ENCODE data around the gene FLVCR2. TPM values are rescaled to one million over a fixed set of nuclear protein-coding genes. Genes with fewer than 3 reads are reported as not detected.

Gene FLVCR2
- polyA plus RNA-seq, 1 of the 3 experiments (the other 2 are of a cell fraction), result 0.05 TPM

- no peak for DNase-seq
Measured at GRCh38 chr14:75578786-75579337, 442 bp downstream of the FLVCR2 start.

GRCh38 chr14:75579338-75579864, 981 bp downstream of the FLVCR2 start:
- no peak overlapping the region for H3K27ac ChIP-seq (ENCODE audit: low read depth in 2 of 2, low read length in 1 of 2)
- H3K27me3 ChIP-seq (ENCODE audit: insufficient read depth), result peaks cover 22% of the 10 kb centered on the region
- H3K4me3 ChIP-seq (ENCODE audit: low read depth in 2 of 2, low read length in 1 of 2), result no peak overlapping the region
- H2AFZ ChIP-seq (ENCODE audit: low read depth), result no peak overlapping the region
- no peaks in the 10 kb centered on the region for H3K36me3 ChIP-seq (replicated peaks in 1 of 2; ENCODE audit: control insufficient read depth in 1 of 2, insufficient read depth in 2 of 2, low read length in 1 of 2)
- TF ChIP-seq TAF1 (IDR thresholded peaks at IDR 0.05; ENCODE audit: borderline replicate concordance, low read depth, low read length), result no peak
- no peak for TF ChIP-seq NFIC (IDR thresholded peaks at IDR 0.05; ENCODE audit: borderline replicate concordance)
- no peak for TF ChIP-seq MEF2A (IDR thresholded peaks at IDR 0.05; ENCODE audit: borderline replicate concordance, low read depth)
- H4K20me1 ChIP-seq (ENCODE audit: insufficient read depth), result no peaks in the 10 kb centered on the region
- peaks cover 0 to 11% of the 10 kb centered on the region in 2 experiments; a peak in 1 of 4 replicates for H3K4me1 ChIP-seq (ENCODE audit: control insufficient read depth in 1 of 2, insufficient read depth in 2 of 2, low read depth in 1 of 2, low read length in 1 of 2)
- H3F3A ChIP-seq (replicated peaks; ENCODE audit: insufficient read depth), result peaks cover 5% of the 10 kb centered on the region
- no peaks in the 10 kb centered on the region for H3K79me2 ChIP-seq (ENCODE audit: insufficient read depth)
- H3K9me3 ChIP-seq, result no peaks in the 10 kb centered on the region
- no peaks in the 10 kb centered on the region for H3K9me2 ChIP-seq
- 87% methylated on average over 10 of the region's 13 CpGs for WGBS (ENCODE audit: low lambda C conversion rate)
- ChIA-PET CTCF (interaction anchor here (1.0 to 15.0 kb wide), 11 partner anchors 17 to 403 kb away, joined by 3 to 439 read pairs (median 13); no protein-coding TSS in a partner anchor), POLR2A (no interaction called here)
- H3K9ac ChIP-seq, result no peak overlapping the region
- no peak for DNase-seq
- no peak overlapping the region for H3K4me2 ChIP-seq

More at GRCh38 chr14:75578786-75579337, 442 bp downstream of the FLVCR2 start:
- no peak overlapping the region for H3K27ac ChIP-seq (ENCODE audit: low read depth in 2 of 2, low read length in 1 of 2)
- H3K27me3 ChIP-seq (ENCODE audit: insufficient read depth), result peaks cover 27% of the 10 kb centered on the region
- H3K36me3 ChIP-seq (replicated peaks in 1 of 2; ENCODE audit: control insufficient read depth in 1 of 2, insufficient read depth in 2 of 2, low read length in 1 of 2), result no peaks in the 10 kb centered on the region
- WGBS (ENCODE audit: low lambda C conversion rate), result 46% methylated on average over 14 of the region's 21 CpGs
- no peaks in the 10 kb centered on the region for H3K9me3 ChIP-seq
- ChIA-PET CTCF (interaction anchor here (1.0 to 15.0 kb wide), 20 partner anchors 10 to 808 kb away, joined by 3 to 439 read pairs (median 12); partner anchors contain the start of genes ERG28 and TTLL5), POLR2A (no interaction called here)
- peak overlapping the region; percentile 99; the same call in 1 of the 2 replicates for H2AFZ ChIP-seq (ENCODE audit: low read depth)
- H3K79me2 ChIP-seq (ENCODE audit: insufficient read depth), result no peaks in the 10 kb centered on the region
- TF ChIP-seq RAD21 (IDR thresholded peaks at IDR 0.05; ENCODE audit: low read length) (peak; percentile 14; the same call in 1 of the 2 replicates), CTCF (IDR thresholded peaks at IDR 0.05) (peak; percentile 21; the same call in 1 of the 2 replicates), NRF1 (IDR thresholded peaks at IDR 0.05; ENCODE audit: low read depth, low read length) (no peak)
- H4K20me1 ChIP-seq (ENCODE audit: insufficient read depth), result no peaks in the 10 kb centered on the region
- H3K4me3 ChIP-seq (ENCODE audit: low read depth in 2 of 2, low read length in 1 of 2), result peak overlapping the region; percentile 57 to 82
- H3F3A ChIP-seq (replicated peaks; ENCODE audit: insufficient read depth), result peaks cover 5% of the 10 kb centered on the region
- peaks cover 0 to 11% of the 10 kb centered on the region in 2 experiments; a peak in 1 of 4 replicates for H3K4me1 ChIP-seq (ENCODE audit: control insufficient read depth in 1 of 2, insufficient read depth in 2 of 2, low read depth in 1 of 2, low read length in 1 of 2)
- H3K9me2 ChIP-seq, result no peaks in the 10 kb centered on the region
- peak overlapping the region; percentile 100 for H3K4me2 ChIP-seq
- H3K9ac ChIP-seq, result no peak overlapping the region

- 100% methylated on average over 3 of the region's 3 CpGs for WGBS (ENCODE audit: low lambda C conversion rate)
- Histone ChIP-seq H3K9me3 (no peaks in the 10 kb centered on the region), H3K36me3 (replicated peaks in 1 of 2; ENCODE audit: control insufficient read depth in 1 of 2, insufficient read depth in 2 of 2, low read length in 1 of 2) (no peaks in the 10 kb centered on the region), H4K20me1 (ENCODE audit: insufficient read depth) (no peaks in the 10 kb centered on the region), H3K4me2 (no peak overlapping the region), H3K27ac (ENCODE audit: low read depth in 2 of 2, low read length in 1 of 2) (no peak overlapping the region), H3K4me1 (ENCODE audit: control insufficient read depth in 1 of 2, insufficient read depth in 2 of 2, low read depth in 1 of 2, low read length in 1 of 2) (peaks cover 0 to 11% of the 10 kb centered on the region in 2 experiments; a peak in 1 of 4 replicates), H3K79me2 (ENCODE audit: insufficient read depth) (no peaks in the 10 kb centered on the region), H3F3A (replicated peaks; ENCODE audit: insufficient read depth) (peaks cover 5% of the 10 kb centered on the region), H3K9me2 (no peaks in the 10 kb centered on the region), H3K4me3 (ENCODE audit: low read depth in 2 of 2, low read length in 1 of 2) (no peak overlapping the region), H3K27me3 (ENCODE audit: insufficient read depth) (peaks cover 17% of the 10 kb centered on the region), H2AFZ (ENCODE audit: low read depth) (no peak overlapping the region), H3K9ac (no peak overlapping the region)
- no peak for TF ChIP-seq FOXJ3 (CRISPR knock-in tag; IDR thresholded peaks at IDR 0.05)
- no peak for TF ChIP-seq MAX (IDR thresholded peaks at IDR 0.05; ENCODE audit: low read depth)
- TF ChIP-seq RXRA (IDR thresholded peaks at IDR 0.05; ENCODE audit: borderline replicate concordance, low read depth), result no peak
- TF ChIP-seq SIN3A (IDR thresholded peaks at IDR 0.05; ENCODE audit: borderline replicate concordance, low read depth, low read length), result no peak
- no peak for TF ChIP-seq NFIC (IDR thresholded peaks at IDR 0.05; ENCODE audit: borderline replicate concordance)
- TF ChIP-seq YY1 (IDR thresholded peaks at IDR 0.05; ENCODE audit: low read depth), result no peak
- no peak for TF ChIP-seq ELF1 (IDR thresholded peaks at IDR 0.05)
- no peak for DNase-seq
- POLR2A ChIA-PET, result no interaction called here
- CTCF ChIA-PET, result interaction anchor here (1.0 to 15.0 kb wide), 5 partner anchors 18 to 403 kb away, joined by 3 to 439 read pairs (median 3); no protein-coding TSS in a partner anchor
Measured at GRCh38 chr14:75579882-75580281, 1.5 kb downstream of the FLVCR2 start.

Data from SK-N-SH (cell line).